ENCODE results near the gene FRMD6.

FRMD6 gene

DNA sequence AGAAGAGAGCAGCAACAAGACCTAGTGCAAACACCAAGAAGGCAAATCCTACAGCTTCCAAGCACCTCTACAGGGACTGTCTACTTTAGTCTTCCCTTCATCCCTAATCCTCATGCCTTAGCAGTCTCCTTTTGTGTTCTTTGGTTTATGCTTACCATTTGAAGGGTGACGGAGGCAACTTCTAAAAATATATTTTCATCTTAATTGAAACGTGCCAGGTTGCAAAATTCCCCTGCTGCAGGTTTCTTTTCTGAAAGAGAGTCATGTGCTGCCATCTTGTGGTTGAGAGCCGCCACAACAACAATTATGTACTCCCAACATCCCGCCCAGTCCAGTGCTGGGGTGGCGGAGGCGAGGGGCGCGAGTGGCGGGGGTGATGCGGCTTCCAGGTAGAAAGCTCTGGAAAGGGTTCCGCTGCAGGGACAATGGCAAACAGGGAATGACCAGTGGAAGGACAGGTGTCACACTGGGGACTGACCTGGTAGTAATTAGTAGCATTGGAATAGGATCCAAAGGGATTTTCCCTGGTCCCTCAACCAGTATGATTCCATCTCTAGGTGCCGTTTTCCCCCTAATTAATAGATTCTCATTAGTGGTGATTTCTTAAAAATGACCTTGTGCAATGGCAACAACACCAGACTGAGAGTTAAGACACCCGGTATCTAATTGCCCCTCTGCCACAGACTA, 128.4 kb downstream of the FRMD6 start:
- DNase-seq = peak; percentile 65
